ENCODE data around the gene ANKRD55.
"Not testable (repeated sequence)": the region's sequence is repeated elsewhere in the genome, so short reads cannot be mapped to it uniquely, and the experiment has no call there.

ANKRD55 gene

GRCh38 chr5:56251918-56252553, 18.9 kb upstream of the ANKRD55 start:
- no peak for DNase-seq

GRCh38 chr5:56251440-56251839, 18.3 kb upstream of the ANKRD55 start:
- no peak for DNase-seq

- DNase-seq = no peak
Measured at GRCh38 chr5:56250011-56250410, 16.9 kb upstream of the ANKRD55 start.

GRCh38 chr5:56249085-56249484, 16.0 kb upstream of the ANKRD55 start:
- DNase-seq = not testable (repeated sequence)

- no peak for DNase-seq
Measured at GRCh38 chr5:56247592-56247991, 14.5 kb upstream of the ANKRD55 start.

GRCh38 chr5:56246769-56247168, 13.6 kb upstream of the ANKRD55 start:
- no peak for DNase-seq

- no peak for DNase-seq
Measured at GRCh38 chr5:56245481-56245880, 12.4 kb upstream of the ANKRD55 start.

- no peak for DNase-seq
Measured at GRCh38 chr5:56244627-56245026, 11.5 kb upstream of the ANKRD55 start.

- not testable (repeated sequence) for DNase-seq
Measured at GRCh38 chr5:56242271-56242670, 9.1 kb upstream of the ANKRD55 start.

- no peak for DNase-seq
Measured at GRCh38 chr5:56232538-56232937, 592 bp downstream of the ANKRD55 start.

- no peak for DNase-seq
Measured at GRCh38 chr5:56230576-56230975, 2.6 kb downstream of the ANKRD55 start.

GRCh38 chr5:56229111-56229510, 4.0 kb downstream of the ANKRD55 start:
- no peak for DNase-seq

- DNase-seq = no peak
Measured at GRCh38 chr5:56228631-56229030, 4.5 kb downstream of the ANKRD55 start.

- no peak for DNase-seq
Measured at GRCh38 chr5:56227691-56228090, 5.4 kb downstream of the ANKRD55 start.

- DNase-seq = not testable (repeated sequence)
Measured at GRCh38 chr5:56223298-56223697, 9.8 kb downstream of the ANKRD55 start.

GRCh38 chr5:56221601-56222000, 11.5 kb downstream of the ANKRD55 start:
- not testable (repeated sequence) for DNase-seq

GRCh38 chr5:56215019-56215830, 17.9 kb downstream of the ANKRD55 start:
- DNase-seq = no peak

- not testable (repeated sequence) for DNase-seq
Measured at GRCh38 chr5:56213886-56214535, 19.1 kb downstream of the ANKRD55 start.

GRCh38 chr5:56212130-56212879, 20.8 kb downstream of the ANKRD55 start:
- no peak for DNase-seq

GRCh38 chr5:56211298-56211865, 21.7 kb downstream of the ANKRD55 start:
- no peak for DNase-seq

GRCh38 chr5:56208681-56209080, 24.4 kb downstream of the ANKRD55 start:
- no peak for DNase-seq

GRCh38 chr5:56207537-56207936, 25.6 kb downstream of the ANKRD55 start:
- no peak for DNase-seq

All from activated CD4-positive, CD25-positive, alpha-beta regulatory T cell treated with anti-CD3 and anti-CD28 coated beads, Interleukin-2, amount 50 U/mL, for 72 hours (primary cell).